AG10803 (cell line): Measurements from ENCODE around the gene LAMA2.

Experiments used
- DNase-seq: peaks from one replicate; pipeline ENCODE4 v3.0.0; 2010; ENCODE audit warnings: low read depth
- H3K4me3 ChIP-seq: 2 replicates; pipeline ENCODE4 v1.5.1; 2011; ENCODE audit warnings: mild to moderate bottlenecking, low read length, control low read depth
- TF ChIP-seq, protein P1 (sequence below): conservative IDR thresholded peaks from 2 replicates; pipeline ENCODE4 v1.5.1; 2011; ENCODE audit warnings: mild to moderate bottlenecking, low read length, control low read depth, inconsistent platforms

The LAMA2 gene

DNA sequence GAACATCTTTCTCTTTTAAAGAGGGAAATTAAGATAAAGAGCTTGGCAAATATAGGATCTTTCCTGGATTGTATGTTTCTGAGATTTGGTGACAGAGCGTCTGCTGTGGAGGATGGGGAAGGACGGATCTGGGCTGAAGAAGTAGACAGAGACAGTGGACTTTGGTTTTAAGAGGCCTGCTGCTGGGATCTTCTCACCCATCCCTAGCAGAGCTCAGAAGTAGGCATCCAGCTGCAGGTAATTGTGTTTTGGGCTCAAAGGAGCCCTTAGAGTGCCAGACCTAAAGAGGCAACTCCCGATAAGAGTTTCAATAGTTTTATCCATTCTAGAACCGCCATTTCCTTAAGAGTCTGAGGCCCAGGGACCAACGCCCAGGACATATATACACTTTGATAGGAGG, 20.8 kb downstream of the LAMA2 start:
- TF ChIP-seq, protein P1, sequence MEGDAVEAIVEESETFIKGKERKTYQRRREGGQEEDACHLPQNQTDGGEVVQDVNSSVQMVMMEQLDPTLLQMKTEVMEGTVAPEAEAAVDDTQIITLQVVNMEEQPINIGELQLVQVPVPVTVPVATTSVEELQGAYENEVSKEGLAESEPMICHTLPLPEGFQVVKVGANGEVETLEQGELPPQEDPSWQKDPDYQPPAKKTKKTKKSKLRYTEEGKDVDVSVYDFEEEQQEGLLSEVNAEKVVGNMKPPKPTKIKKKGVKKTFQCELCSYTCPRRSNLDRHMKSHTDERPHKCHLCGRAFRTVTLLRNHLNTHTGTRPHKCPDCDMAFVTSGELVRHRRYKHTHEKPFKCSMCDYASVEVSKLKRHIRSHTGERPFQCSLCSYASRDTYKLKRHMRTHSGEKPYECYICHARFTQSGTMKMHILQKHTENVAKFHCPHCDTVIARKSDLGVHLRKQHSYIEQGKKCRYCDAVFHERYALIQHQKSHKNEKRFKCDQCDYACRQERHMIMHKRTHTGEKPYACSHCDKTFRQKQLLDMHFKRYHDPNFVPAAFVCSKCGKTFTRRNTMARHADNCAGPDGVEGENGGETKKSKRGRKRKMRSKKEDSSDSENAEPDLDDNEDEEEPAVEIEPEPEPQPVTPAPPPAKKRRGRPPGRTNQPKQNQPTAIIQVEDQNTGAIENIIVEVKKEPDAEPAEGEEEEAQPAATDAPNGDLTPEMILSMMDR: no peak
- no peak for DNase-seq
- H3K4me3 ChIP-seq: no peak overlapping the region

DNA sequence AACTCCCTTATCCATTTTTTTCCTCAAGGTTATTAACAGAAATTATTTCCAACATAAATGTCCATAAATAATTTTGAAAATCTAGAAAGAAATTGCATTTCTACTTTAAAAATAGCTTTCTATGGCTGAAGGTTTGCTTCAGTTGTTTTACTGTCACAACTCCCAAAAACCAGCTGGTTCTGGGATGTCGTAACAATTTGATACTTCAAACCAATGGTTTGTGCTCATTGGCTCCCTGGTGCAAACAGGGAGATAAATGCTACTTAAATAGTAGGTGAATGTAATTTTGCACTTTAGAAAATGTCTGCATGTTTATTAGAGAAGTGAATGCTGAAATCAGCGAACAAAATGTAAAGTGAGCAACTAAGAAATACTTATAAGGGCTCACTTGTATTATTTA, 31.1 kb downstream of the LAMA2 start:
- no peak overlapping the region for H3K4me3 ChIP-seq
- no peak for DNase-seq
- TF ChIP-seq, protein P1: no peak

DNA sequence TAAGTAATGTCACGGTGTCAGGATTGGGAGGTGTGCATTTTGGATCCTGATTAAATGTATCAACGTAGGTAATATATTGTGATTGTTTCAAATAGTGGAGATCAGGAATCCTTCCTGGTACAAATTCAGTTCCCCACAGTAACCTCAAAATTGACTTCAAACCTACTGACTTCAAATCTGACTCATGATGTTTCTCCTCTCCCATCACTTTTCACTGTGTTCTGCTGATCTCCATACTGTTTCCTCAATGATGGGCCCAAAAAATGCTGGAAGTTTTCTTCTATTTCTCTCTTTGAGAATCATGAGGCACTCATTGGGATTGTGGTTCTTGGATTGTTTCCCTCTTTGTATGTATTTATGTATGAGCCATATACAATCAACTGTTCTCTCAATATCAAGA, 35.9 kb downstream of the LAMA2 start:
- DNase-seq: no peak
- H3K4me3 ChIP-seq: no peak overlapping the region
- TF ChIP-seq, protein P1: no peak

DNA sequence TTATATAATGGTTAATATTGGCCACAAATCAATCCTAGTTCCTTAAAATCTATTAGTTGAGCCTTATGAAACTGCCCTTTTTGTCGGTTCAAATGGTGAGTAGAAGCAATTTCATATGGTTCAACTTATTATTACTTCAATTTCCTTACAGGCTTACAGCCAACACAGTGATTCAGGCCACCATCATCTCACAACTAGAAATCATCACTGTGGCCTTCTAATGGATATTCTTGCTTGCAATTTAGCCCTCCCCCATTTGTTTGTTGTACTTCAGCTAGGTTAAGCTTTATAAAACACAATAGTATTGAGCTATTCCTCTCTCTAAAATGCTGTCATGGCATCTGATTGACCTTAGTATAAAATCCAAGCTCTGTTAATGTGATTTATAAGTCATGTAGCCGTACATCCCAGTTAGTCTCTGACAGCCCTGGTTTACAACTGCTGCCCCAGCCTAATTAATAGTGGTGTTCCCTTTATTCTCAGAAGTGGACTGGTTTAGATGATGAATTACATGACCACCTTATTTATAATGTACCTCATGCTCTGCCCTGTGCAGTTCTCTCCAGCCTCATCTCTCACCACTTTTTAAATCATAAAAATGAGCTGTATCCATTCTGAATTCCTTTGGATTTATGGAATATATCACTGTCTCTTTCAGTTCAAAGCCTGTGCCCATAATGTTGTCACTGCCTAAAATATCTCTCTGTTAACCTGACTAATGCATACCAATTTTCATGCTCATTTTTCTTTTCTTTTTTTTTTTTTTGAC, 36.7 kb downstream of the LAMA2 start:
- peak; percentile 76 for DNase-seq
- TF ChIP-seq, protein P1: no peak
- no peak overlapping the region for H3K4me3 ChIP-seq

DNA sequence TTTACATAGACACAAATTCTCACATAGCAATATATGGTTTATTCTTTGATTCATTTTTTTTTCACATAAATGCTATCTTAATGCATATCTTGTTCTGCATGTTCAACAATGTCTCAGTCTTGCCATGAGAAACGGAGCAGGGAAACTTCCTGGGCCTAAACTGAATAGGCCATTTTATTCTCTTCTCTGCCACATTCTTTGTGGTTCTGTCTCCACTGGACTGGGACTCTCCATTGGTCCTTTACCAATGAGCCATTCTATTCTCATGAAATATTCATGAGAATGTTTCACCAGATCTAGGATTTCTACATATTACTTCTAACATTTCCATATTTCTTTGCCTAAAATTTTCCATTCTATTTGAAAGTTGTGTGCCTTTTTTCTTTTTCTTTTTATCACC, 42.8 kb downstream of the LAMA2 start:
- DNase-seq: no peak
- TF ChIP-seq, protein P1: no peak
- H3K4me3 ChIP-seq: no peak overlapping the region

DNA sequence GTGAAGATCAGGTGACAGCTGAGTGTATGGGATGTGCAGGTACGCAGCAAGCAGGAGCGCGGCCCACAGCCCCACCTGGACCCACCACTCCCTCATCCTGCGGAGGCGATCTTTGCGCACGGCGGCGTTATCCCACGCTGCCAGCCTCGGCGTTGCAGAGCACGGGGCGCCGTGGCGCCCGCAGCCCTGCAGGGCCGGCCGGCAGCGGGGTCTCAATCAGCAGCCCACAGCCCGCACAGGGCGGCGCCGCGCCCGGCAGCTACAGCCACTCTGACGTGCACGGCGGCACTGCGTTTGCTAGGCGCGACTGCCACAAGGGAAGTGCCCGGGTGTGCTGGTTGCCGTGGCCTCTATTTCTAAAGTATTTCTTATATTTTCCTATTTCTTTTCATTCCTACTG, 46.9 kb downstream of the LAMA2 start:
- H3K4me3 ChIP-seq: no peak overlapping the region
- DNase-seq: no peak
- TF ChIP-seq, protein P1: no peak

DNA sequence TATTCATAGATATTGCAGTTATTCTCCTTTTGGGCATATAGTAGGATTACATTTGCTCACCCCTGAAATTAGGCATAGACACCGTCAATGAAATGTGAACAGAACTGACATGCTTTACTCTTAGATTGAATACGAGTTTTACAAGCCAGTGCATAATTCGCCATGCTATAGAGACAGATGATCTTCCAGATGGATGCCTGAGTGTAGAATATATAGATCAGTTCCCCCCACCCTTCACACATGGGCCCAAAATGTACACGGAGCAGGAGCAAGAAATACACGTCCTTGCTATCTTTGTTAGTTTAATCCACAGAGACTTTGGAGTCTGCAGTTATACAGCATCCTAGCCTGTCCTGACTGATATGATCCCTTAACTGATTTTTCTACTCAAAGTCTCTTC, 47.4 kb downstream of the LAMA2 start:
- TF ChIP-seq, protein P1: no peak
- no peak overlapping the region for H3K4me3 ChIP-seq
- DNase-seq: no peak
